Measurements from ENCODE around the gene ODAD4.

ODAD4 gene, protein sequence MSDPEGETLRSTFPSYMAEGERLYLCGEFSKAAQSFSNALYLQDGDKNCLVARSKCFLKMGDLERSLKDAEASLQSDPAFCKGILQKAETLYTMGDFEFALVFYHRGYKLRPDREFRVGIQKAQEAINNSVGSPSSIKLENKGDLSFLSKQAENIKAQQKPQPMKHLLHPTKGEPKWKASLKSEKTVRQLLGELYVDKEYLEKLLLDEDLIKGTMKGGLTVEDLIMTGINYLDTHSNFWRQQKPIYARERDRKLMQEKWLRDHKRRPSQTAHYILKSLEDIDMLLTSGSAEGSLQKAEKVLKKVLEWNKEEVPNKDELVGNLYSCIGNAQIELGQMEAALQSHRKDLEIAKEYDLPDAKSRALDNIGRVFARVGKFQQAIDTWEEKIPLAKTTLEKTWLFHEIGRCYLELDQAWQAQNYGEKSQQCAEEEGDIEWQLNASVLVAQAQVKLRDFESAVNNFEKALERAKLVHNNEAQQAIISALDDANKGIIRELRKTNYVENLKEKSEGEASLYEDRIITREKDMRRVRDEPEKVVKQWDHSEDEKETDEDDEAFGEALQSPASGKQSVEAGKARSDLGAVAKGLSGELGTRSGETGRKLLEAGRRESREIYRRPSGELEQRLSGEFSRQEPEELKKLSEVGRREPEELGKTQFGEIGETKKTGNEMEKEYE

DNA sequence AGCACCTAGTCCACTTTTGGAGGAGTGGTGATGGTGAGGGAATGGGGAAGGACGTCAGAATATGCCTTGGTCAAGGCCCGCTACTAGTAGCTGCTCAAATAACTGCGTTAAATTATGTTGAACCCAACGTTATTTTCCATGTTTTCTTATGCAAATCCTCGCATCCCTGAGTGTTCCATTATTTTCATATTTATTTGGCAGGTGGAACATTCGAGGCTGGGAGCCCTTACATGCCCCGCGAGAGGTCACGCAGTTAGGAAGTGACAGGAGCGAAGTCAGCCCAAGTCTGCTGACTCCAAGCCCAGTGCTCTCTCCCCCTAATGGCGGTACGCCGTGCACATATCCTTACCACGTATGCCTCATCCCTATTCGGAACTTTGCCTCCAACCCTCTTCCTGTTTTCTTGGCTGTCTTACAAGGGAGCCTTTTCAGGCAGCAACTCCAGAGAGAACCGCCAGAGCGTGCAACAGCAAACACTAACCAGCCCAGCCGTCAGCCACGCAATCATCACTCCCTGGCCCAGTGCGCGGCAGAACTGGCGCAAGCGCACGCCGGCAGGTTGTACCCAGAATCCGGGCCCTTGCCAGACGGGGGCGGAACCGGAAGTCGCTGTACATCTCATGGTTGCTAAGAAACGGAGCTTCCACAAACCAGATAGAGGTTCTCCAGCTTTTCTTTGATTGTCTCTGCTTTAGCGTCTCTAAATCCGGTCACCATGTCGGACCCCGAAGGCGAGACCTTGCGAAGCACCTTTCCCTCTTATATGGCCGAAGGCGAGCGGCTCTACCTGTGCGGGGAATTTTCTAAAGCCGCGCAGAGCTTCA lies at the start of gene ODAD4:
Gene ODAD4, plus strand, starts transcription at position 609 of the 824 bp plus-strand sequence. Its CDS starts 107 bp downstream, at position 716.
- DNase-seq (ENCODE audit: low read depth), result peak; percentile 85

DNA sequence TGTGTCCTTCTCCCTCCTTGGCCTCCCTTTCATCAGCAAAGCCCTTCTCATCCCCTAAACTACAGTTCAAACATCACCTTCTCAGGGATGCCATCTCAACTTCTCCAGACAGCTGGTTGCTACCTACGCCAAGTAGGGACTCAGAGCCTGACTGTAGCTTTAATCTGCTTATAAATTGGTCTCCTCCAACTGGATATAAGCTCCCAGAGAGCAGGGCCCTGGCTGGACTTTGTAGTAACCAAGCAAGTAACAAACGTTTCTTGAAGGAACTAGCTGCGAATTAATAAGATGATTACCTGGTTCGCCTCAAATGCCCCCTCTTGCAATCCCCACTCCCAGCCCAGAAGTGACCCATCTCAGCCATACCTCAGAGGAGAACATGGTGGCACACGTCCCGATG lies 47.7 kb upstream of the ODAD4 start:
- no peak for DNase-seq (ENCODE audit: low read depth)

DNA sequence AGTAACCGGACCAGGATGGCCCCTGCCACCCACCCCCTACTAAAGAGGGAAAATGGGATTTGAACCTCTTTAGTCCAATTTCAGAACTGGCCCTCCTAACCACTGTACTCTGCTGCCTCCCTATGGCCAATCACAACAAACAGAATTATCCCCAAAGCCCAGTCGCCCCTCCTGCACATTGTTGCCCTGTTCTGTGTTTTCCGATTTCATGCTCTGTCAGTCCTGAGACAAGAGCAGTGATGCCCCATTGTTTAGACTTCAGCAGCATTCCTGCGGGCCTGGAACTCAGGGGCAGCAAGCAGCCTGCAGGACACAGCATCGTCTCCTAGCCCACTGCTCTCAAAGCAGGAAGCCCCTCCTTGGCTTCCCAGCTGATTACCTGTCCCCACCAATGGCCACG lies 44.7 kb upstream of the ODAD4 start:
- no peak for DNase-seq (ENCODE audit: low read depth)

DNA sequence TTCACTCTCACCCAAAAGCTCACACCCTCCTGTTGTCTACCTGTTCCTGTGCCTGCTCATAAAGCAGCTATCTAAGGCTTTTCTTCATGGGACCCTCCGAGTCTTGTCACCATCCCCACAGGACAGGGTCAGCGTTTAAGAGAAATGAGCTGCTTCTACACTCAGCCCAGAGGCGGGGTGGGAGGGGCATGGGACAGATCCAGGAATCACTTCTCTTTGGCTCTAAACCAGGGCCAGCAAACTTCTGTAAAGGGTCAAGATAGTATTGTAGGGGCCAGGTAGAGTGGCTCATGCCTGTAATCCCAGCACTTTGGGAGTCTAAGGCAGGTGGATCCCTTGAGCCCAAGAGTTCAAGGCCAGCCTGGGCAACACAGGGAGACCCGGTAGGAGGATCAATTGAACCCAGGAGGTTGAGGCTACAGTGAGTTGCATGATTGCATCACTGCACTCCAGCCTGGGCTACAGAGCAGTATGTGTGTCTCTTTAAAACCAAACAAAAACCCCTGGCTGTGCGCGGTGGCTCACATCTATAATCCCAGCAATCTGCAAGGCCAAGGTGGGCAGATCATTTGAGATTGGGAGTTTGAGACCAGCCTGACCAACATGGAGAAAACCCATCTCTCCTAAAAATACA lies 42.0 kb upstream of the ODAD4 start:
- no peak for DNase-seq (ENCODE audit: low read depth)

DNA sequence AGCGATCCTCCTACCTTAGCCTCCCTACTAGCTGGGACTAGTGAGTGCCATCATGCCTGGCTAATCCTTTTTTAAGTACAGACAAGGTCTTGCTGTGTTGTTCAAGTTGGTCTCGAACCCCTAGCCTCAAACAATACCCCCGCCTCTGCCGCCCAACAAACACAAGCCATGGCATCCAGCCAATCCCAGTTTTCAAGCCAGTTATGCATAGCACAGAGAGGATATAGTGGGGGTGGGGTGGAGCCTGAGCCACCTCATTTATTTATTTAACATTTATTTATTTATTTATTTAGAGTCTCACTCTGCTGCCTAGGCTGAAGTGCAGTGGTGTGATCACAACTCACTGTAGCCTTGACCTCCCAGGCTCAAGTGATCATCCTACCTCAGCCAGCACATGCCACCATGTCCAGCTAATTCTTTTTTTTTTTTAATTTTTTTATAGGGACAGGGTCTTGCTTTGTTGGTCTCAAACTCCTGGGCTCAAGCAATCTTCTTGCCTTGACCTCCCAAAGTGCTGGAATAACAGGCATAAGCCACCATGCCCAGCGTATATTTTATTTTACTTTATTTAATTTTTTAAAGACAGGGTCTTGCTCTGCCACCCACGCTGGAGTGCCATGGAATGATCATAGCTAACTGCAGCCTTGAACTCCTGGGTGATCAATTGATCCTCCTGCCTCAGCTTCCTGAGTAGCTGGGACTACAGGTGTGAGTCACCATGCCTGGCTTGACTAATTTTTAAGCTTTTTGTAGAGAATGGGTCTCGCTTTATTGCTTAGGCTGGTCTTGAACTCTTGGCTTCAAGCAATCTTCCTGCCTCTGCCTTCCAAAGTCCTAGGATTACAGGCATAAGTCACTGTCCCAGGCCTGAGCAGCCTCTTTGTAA lies 39.0 kb upstream of the ODAD4 start:
- DNase-seq (ENCODE audit: low read depth), result no peak

DNA sequence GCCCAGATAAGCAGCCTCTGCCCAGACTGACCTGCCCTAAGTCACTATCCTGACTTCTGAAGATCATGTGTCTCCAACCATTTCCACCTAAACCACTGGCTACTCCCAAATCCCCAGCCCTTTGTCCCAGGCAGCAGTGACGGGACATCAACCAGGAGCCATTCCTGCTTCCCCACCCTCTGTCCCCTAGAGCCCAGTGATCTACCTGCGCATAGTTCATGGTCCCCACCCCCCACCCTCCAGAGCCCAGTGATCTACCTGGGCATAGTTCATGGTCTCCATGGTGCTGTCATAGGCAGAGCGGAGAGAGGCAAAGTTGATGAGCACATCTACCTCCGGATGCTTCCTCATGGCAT lies 38.4 kb upstream of the ODAD4 start:
- DNase-seq (ENCODE audit: low read depth), result no peak

DNA sequence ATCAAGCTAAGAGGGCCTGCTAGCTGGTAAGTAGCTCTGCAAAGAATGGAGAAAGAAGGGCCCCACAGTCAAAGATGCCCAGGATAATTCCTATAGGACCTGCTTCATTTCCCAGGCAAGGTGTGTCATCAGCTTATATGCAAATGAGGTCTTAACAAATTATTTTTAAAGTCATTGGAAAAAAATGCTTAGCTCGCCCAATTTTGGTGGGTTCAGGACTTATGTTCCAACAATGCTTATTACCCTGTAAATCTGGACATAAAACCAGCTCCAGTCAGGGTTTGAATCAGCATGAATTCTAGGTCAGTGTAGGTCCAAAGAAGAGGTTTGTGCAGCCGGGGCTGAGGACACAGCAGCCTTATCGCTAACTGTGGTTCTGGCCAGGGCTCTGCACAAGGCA lies 37.0 kb upstream of the ODAD4 start:
- DNase-seq (ENCODE audit: low read depth), result no peak

DNA sequence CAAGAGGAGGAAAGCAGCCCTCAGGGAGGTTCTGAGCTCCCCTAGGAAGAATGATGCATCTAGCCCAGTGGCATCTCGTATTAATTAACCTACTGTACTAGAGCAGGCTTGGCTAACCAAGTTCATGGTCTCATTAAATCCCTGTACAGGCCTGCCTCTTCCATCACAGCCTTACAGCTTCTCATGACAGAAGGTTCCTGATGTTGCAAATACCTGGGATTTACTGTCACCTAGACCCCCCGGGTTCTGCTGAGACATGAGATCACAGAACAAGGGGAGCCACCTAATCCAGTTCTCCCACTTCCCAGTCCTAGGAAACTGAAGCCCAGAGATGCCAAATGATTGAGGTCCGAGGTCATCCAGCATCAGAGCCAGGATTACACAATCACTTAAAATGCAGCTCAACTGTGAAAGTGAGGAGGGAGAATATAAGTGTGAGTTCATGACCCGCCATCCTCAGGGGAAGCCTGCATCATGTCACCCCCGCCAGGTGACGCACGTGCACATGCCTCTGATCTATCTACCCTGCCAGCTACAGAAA lies 35.6 kb upstream of the ODAD4 start:
- peak; percentile 64 for DNase-seq (ENCODE audit: low read depth)

DNA sequence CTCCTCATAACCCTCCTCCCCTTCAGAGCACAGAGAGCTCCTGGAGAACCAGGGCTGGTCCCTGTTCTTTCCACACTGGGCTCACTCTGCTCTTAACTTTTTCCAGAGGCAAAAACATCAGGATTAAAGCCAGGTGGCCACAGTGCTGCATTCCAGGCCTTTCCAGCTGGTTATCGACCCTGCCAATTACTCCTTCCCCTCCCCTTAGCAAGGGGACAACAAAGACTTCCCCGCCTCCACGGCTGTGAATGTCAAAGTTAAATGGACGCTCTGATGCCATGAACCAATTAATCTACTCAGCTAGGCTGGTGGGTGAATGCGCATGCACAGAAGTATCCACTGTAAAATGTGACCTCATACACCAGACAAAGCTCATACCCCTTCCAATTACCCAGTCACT lies 34.8 kb upstream of the ODAD4 start:
- DNase-seq (ENCODE audit: low read depth), result no peak

DNA sequence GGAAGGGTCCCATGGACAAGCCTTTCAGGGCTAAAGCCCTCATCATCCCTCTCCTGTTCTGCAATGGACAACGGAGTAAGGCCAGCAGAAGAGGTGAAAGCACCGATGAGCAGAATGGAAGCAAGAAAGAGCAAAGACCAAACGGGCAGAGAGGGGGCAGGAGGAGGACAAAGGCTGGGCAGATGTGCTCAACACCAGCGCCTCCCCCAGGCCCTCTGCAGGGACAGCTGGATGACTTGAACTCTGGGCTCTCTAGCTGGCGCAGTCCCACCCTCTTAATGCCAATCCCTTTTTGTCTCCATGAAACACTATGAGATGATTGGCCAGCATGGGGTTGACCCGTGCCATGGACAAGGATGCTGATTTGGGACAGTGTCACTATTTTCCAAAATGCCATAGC lies 33.7 kb upstream of the ODAD4 start:
- DNase-seq (ENCODE audit: low read depth), result no peak

DNA sequence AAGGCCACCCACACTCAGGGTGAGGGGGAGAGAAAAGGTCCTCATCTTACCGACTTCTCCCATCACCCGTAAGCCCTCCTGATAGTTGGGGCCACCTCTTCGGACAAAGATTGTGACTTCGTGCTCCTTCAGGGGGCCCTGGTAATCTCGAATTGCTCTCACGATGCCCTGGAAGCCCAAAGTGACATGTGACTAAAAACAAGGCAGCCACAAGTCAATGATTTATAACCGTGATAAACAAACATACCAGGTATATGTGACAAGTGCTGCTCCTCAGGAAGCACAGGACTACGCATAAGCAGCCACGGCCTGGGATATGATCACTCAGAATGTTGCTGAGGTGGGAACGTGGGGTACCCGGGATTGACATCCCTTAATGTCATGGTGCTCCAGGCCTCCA lies 28.8 kb upstream of the ODAD4 start:
- no peak for DNase-seq (ENCODE audit: low read depth)

DNA sequence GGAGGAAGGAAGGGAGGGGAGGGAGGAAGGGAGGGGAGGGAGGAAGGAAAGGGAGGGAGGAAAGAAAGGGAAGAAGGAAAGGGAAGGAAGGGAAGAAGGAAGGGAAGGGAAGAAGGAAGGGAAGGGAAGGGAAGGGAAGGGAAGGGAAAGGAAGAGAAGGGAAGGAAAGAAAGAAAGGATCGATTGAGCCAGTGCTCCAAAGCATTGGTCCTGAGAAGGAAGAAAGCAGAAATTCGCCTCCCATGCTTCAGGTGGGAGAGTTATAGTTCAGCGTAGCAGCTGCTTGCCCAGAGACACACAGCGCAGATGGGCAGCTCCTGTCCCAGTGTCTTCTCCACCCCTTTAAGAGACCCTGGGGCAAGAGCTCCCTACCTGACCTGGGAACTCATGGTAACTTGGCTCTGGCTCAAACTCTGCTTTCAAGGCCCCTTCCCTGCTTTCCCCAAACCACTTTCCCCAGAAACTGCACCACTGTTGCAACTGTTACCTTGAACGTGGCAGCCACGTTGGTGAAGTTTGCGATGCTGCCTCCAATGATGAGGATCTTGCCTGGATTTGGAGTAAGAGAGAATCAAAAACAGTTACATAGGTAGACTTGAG lies 26.1 kb upstream of the ODAD4 start:
- DNase-seq (ENCODE audit: low read depth), result no peak

DNA sequence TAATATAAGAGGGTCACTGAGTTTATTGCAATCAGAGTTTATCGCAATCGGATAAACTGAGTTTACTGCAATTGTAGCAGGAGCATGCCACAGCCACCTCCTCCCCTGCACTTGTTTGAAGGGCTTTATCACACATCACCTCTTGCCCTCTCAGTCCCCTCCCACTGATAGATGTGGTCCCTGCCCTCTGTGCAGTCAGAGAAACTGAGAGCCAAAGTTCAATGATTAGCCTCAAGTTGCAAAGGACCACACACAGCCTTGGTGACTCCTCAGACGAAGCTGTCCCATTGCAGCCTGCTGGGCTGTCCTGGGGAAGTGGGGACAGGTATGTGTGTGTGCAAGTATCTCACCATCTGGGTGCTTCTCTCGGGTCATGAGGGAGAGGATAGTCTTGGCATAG lies 25.2 kb upstream of the ODAD4 start:
- DNase-seq (ENCODE audit: low read depth), result no peak

DNA sequence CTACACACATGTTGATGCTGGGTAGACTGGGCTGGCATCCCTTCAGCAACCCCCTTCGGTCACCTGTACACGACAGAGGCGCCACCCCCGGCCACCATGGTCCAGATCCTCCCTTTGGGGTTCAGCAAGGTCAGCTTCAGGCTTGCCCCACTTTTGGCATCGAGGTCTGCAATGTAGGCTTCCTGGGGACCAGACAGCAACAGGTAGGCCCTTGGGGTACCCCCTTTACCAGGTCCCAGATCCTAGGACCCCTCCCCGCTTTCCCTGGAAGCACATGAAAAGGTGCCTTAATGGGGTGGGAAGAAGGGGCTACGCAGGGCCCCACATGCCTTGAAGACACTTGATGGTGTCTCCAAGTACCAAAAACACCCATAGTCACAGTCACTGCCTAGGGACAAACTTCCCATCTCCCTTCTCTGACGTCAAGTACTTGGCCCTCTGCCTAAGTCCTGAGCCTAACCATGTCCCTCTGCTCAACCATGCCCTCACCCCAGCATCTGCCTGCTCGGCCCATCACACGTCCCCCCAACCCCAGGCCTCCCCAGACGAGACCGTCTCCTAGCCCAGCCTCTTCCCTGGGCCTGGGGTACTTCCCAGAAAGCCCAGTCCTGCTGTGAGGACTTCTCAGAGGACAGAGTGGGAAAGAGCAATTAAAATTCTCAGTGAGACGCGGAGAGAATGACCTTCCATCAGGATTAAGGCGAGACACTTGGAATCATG lies 23.8 kb upstream of the ODAD4 start:
- no peak for DNase-seq (ENCODE audit: low read depth)

DNA sequence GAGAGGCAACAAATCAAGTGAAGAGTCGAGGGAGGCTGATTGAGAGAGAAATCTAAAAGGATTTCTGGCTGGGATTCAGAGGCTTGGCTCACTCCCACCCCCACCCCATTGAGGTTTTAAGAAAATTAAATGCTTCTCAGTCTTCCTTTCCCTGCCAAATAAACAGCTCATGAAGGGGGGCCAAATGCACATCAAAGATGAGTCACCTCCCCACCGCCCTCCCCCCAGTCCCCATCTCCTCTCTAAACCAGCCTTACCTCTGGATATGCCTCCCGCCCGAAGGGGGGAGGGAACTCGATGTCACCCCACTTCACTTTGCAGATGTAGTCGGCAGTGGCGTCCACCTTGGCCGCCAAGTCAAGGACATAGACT lies 23.2 kb upstream of the ODAD4 start:
- no peak for DNase-seq (ENCODE audit: low read depth)

DNA sequence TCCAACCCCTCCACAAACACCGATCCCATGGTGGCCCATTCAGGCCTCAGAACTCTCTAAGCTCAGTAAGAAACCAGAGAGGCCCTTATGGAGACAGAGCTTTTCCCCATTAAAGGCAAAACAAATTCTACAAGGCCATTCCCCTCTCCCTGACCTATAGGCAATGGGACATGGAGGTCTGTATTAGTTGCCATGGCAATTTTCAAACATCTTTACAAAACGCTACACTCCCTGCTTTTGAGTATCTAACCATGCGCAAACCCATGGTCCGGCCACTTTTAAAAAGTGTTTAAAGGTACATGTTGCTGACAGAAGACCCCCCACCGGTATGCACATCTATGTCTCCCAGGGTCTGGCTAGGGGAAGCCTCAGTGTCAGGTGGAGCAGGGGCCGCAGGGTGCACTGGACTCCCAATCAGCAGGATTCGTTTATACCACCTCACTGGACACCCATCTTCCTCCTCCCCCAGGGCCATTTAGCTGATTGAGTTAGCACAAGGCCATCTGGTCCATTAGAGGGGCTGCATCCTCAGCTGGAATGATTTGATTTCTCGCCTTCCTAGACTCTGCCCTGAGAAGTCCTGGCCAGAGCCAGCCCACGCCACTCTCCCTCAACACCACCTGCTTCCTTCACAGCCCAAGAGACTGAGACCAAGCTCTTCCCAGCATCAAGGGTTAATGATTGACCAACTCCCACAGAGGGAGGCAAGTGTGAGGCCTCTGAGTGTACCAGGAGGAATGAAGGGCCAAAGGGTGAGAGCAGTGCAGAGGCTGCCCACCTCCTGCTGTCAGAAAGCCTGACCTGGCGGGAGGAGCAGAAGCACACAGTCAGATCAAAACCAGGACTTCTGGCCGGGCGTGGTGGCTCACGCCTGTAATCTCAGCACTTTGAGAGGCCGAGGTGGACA lies 22.5 kb upstream of the ODAD4 start:
- no peak for DNase-seq (ENCODE audit: low read depth)

DNA sequence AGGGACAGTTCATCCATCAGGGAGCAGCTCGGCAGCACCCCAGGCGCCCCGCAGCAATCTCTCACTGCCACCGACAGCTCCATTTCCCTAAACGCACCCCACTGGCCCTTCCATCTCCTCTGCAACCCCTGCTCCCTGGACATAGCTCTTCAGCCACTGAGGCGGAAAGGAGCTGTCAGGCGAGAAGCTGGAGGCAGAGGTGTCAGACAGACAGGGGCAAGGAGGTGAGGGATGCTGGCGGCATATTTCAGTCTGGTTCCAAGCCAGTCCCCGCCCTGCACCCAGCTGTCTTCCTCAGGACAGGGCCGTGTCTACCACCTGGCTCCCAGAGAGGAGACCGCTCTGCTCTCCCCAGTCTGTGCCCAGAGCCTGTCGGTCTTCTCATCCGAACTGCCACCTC lies 21.3 kb upstream of the ODAD4 start:
- no peak for DNase-seq (ENCODE audit: low read depth)

DNA sequence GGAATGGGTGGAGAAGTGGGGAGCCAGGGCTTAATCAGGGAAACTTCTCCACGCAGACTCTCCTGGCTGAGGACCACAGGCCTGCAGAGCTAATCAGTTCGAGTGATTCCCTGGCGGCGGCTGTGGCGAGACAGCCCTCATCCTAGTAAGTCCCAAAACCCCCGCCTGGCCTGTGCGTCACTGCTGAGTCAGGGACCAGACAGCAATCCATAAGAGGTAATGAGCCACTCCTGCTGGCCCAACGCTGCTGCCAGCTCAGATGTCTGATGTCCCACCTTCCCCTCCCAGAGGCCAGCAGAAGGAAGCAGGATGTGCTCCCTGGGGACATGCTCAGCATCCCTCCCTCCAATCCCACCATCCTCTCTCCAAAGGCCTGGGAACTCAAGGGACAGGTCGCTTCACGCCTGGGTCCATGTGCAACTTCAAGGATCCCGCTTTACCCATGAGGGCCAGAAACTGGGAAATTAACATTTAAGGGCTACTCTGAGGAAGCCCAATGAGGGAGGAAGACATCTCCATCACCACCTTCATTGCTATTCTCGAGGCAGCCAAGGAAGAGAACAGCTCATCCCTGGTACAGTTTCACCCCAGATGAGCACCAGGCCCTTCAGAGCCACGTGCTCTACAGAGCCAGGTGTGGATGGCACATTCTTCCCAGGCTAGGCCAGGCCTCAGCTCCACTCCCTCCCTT lies 19.6 kb upstream of the ODAD4 start:
- peak; percentile 83 for DNase-seq (ENCODE audit: low read depth)

All from HS-5 (cell line).